Adrenal gland (tissue), 12 donors: ENCODE measurements around the gene MMAB. TPM values are rescaled to one million over a fixed set of nuclear protein-coding genes. Genes with fewer than 3 reads are reported as not detected.

ENCODE experiments used
- DNase-seq, 7 donors: peaks; one replicate each; pipeline ENCODE4 v3.0.0-alpha.2; 2019 to 2020
- H3K27ac ChIP-seq, 5 donors: fragments of 200-600 bp; sonication (generic) in 4 of 5; 1 replicate in 3 of 5; 2 replicates in 2 of 5; pipeline versions ENCODE4 v1.5.1 to v1.8.0; 2016 to 2020; ENCODE audit warnings: mild to moderate bottlenecking in 1 of 5
- H3K27me3 ChIP-seq: fragments of 200-600 bp; 2 replicates; pipeline ENCODE4 v1.8.0; 2021
- H3K36me3 ChIP-seq, 2 donors: fragments of 200-600 bp; replicated peaks in 1 of 2; 1 replicate in 1 of 2; 2 replicates in 1 of 2; pipeline versions ENCODE4 v1.5.1 to v1.8.0; 2018 to 2022
- H3K4me1 ChIP-seq, 2 donors: fragments of 200-600 bp; replicated peaks in 1 of 2; 1 replicate in 1 of 2; 2 replicates in 1 of 2; pipeline versions ENCODE4 v1.5.1 to v1.8.0; 2018 to 2021
- H3K4me3 ChIP-seq, 4 donors: fragments of 200-600 bp; sonication (generic) in 3 of 4; one replicate each; pipeline ENCODE4 v1.5.1; 2016 to 2018
- H3K9me3 ChIP-seq, 3 donors: fragments of 200-600 bp; sonication (generic) in 1 of 3; replicated peaks in 1 of 3; 1 replicate in 2 of 3; 2 replicates in 1 of 3; pipeline versions ENCODE4 v1.5.1 to v1.8.0; 2016 to 2021
- CTCF ChIP-seq, 6 experiments: fragments of 450-650 bp in 4 of 6; fragments of 200-600 bp in 2 of 6; sonication (generic) in 1 of 6; IDR thresholded peaks; 1 replicate in 5 of 6; 2 replicates in 1 of 6; pipeline versions ENCODE4 v1.5.1 to v1.8.0; 2016 to 2021; ENCODE audit warnings: antibody characterized with exemption in 6 of 6, mild to moderate bottlenecking in 2 of 6, moderate library complexity in 1 of 6
- POLR2A ChIP-seq, 2 donors: fragments of 450-650 bp; IDR thresholded peaks; one replicate each; pipeline ENCODE4 v1.6.1; 2017; ENCODE audit warnings: antibody characterized with exemption in 2 of 2, mild to moderate bottlenecking in 2 of 2, moderate library complexity in 1 of 2
- WGBS, 4 donors: extraction: QIAGEN DNeasy Blood & Tissue Kit in 2 of 4; methylation state at CpG; one replicate each; pipeline versions ENCODE4 v1.1.5 to v1.1.7; 2013 to 2017; 5-methylcytosine and 5-hydroxymethylcytosine counted together
- intact Hi-C, 2 donors: fragments of 100-400 bp; cut with DNase I; formaldehyde crosslinking; loops; one replicate each; pipeline versions ENCODE4 v1.14.1 to v1.15.0; 2022 to 2023
- polyA plus RNA-seq, 3 donors: library from polyadenylated mRNA; stranded (reverse); fragments of 200-250 nt in 2 of 3; fragments of 350-450 nt in 1 of 3; fragmentation: Illumina TruSeq in 1 of 3; extraction: RNeasy Lipid Tissue Mini Kit (QIAGEN cat#74804) in 1 of 3; gene quantifications; one replicate each; pipeline ENCODE4 v1.2.3, GENCODE V29; 2013 to 2014
- total RNA-seq, 9 donors: library from RNA; depleted of rRNA in 4 of 9; stranded (reverse); fragments of >200 nt in 4 of 9; fragments of 120-200 nt in 1 of 9; fragmentation: NEBNext Ultra II Directional in 1 of 9; extraction: Animal tissue kit (Norgen Biotek cat#: 25700) in 1 of 9; gene quantifications; one replicate each; pipeline versions ENCODE4 v1.1.0 to v1.2.4, GENCODE V29; 2013 to 2023
- donor health status: healthy with polysubstance abuse.
- donor health status: Bipolar disorder and iron deficiency.
- donor health status: DM: yes; HTN: yes; CAD: no.
- donor health status: DM: no; HTN: no; CAD: no.
- donor health status: DM: no; HTN: no; CAD: no.
- donor health status: DM: yes; HTN: yes; CAD: no.

The MMAB gene
- total and polyA plus RNA-seq, 12 donors: 52.3 to 238 (median 90.0) TPM

DNA sequence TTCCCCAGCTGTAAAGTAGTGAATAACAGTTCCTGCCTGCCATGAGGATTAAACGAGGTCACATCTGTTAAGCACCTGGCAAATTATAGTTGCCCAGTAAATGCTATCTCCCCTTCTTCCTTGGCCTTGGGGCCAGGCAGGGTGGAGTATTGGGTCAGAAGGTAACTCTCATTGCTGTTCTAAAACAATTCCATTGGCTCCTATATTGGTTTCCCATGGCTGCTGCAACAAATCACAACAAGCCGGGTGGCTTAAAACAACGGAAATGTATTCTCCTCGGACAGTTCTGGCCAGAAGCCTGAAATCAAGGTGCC is 31.9 kb downstream of the MMAB start:
- Histone ChIP-seq H3K36me3 (no peaks in the 10 kb centered on the region), H3K27me3 (no peaks in the 10 kb centered on the region), H3K9me3 (no peaks in the 10 kb centered on the region), H3K27ac (no peak overlapping the region), H3K4me1 (peaks cover 0 to 19% of the 10 kb centered on the region in 2 donors), H3K4me3 (no peak overlapping the region)
- peak in 1 of 7 donors; percentile 48 for DNase-seq
- WGBS, 4 donors: 41 to 55% (median 49%) methylated on average over 4 of the region's 4 CpGs
- TF ChIP-seq POLR2A (IDR thresholded peaks at IDR 0.05) (no peak), CTCF (IDR thresholded peaks at IDR 0.05) (no peak)
- intact Hi-C loops: no loop called here

DNA sequence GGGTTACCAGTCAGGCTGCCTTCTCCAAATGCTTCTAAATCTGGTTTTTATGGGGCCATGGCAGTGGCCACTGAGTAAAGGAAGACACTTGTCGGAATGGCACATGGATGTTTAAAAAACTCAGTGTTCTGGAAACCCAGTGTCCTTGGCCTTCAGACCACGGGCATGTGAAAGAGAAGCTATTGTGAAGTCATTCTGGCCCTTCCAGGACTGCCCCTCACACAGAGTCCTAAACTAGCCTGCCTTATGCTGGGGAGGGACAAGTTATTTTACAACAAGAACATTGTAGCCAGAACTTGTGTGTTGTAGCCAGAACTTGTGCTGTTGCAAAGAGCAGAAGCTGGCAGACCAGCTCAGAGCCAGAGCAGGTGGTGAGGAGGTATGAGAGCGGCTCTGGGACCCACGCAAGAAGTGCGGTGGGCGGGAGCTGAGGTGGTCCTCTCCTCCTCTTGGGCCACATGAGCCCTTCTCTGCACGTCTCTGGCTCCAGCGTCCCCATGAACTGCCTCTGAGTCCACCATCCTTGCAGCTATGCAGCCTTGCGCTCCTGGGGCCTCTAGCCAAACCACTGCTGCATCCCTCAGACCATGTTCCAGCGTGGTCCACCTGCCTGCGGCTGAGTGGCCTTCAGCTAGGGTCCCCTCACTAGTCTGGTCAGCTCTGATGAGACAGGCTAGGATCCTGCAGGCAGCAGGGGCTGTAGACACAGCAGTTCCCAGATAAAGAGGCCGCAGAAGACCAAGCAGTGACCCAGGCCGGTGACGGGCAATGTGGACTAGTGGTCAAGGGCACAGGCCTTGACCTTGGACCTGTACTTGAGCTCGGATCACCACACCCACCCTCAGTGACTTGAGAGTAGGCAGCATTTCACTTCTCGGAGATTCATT is 32.5 kb downstream of the MMAB start:
- Histone ChIP-seq H3K27me3 (no peaks in the 10 kb centered on the region), H3K9me3 (no peaks in the 10 kb centered on the region), H3K36me3 (no peaks in the 10 kb centered on the region), H3K27ac (peak overlapping the region in 1 of 5 donors; percentile 29), H3K4me3 (no peak overlapping the region), H3K4me1 (peaks cover 0 to 19% of the 10 kb centered on the region in 2 donors)
- TF ChIP-seq CTCF (IDR thresholded peaks at IDR 0.05) (no peak), POLR2A (IDR thresholded peaks at IDR 0.05) (no peak)
- DNase-seq: no peak
- intact Hi-C loops: no loop called here
- 68 to 75% (median 75%) methylated on average over 12 to 16 of the region's 16 CpGs for WGBS, 4 donors

- no peak overlapping the region for H3K4me3 ChIP-seq
- intact Hi-C loops: no loop called here
- no peak for DNase-seq
- WGBS, 4 donors: 54 to 67% (median 61%) methylated on average over 6 to 9 of the region's 9 CpGs
- H3K9me3 ChIP-seq: no peaks in the 10 kb centered on the region
- no peak for TF ChIP-seq POLR2A (IDR thresholded peaks at IDR 0.05)
- H3K27ac ChIP-seq: no peak overlapping the region
- H3K4me1 ChIP-seq: peaks cover 0 to 19% of the 10 kb centered on the region in 2 donors
- H3K27me3 ChIP-seq: no peaks in the 10 kb centered on the region
- peaks cover 0 to 11% of the 10 kb centered on the region in 2 donors for H3K36me3 ChIP-seq
These were observed 33.8 kb downstream of the MMAB start for GRCh38 chr12:109539508-109539907.

- WGBS, 4 donors: 71 to 85% (median 81%) methylated on average over 14 to 16 of the region's 16 CpGs
These were observed 35.0 kb downstream of the MMAB start for GRCh38 chr12:109538191-109538863.

More at GRCh38 chr12:109538191-109538863, 35.0 kb downstream of the MMAB start:
- intact Hi-C loops: no loop called here
- Histone ChIP-seq H3K36me3 (peaks cover 0 to 21% of the 10 kb centered on the region in 2 donors), H3K4me1 (peaks cover 0 to 19% of the 10 kb centered on the region in 2 donors), H3K27ac (no peak overlapping the region), H3K9me3 (no peaks in the 10 kb centered on the region), H3K4me3 (no peak overlapping the region), H3K27me3 (no peaks in the 10 kb centered on the region)
- no peak for DNase-seq
- TF ChIP-seq POLR2A (IDR thresholded peaks at IDR 0.05): no peak
- TF ChIP-seq CTCF (IDR thresholded peaks at IDR 0.05): no peak
